ENCODE results near the gene RACGAP1.

- TF ChIP-seq CTCF (conservative IDR thresholded peaks at IDR 0.05): no peak
- TF ChIP-seq EZH2 (IDR thresholded peaks at IDR 0.05; ENCODE audit: low read depth): no peak
Observed at GRCh38 chr12:49962861-49963765, 62.2 kb downstream of the RACGAP1 start.

All from PC-9 (cell line).